PC-3 (cell line): ENCODE data around the gene TEAD1.

Experiments
- CTCF ChIP-seq: fragments of 300-600 bp; sonication (generic); conservative IDR thresholded peaks from 2 replicates; pipeline ENCODE4 v1.5.1; 2017; ENCODE audit warnings: antibody characterized with exemption, low read depth, mild to moderate bottlenecking, low read length
- EZH2 ChIP-seq: fragments of 300-600 bp; sonication (generic); IDR thresholded peaks from one replicate; pipeline ENCODE4 v1.6.1; 2017; ENCODE audit warnings: antibody characterized with exemption, mild to moderate bottlenecking, low read length; ENCODE audit not compliant: unreplicated experiment
- EZH2phosphoT487 ChIP-seq: fragments of 300-600 bp; sonication (generic); IDR thresholded peaks from 2 replicates; pipeline ENCODE4 v1.6.1; 2018; ENCODE audit warnings: mild to moderate bottlenecking, antibody characterized with exemption, low read length, borderline replicate concordance

GRCh38 chr11:12639388-12639787 lies 34.8 kb upstream of the TEAD1 start:
- no peak for TF ChIP-seq CTCF
- no peak for TF ChIP-seq EZH2phosphoT487
- no peak for TF ChIP-seq EZH2
